ENCODE results near the gene ELMO3.

The ELMO3 gene

DNA sequence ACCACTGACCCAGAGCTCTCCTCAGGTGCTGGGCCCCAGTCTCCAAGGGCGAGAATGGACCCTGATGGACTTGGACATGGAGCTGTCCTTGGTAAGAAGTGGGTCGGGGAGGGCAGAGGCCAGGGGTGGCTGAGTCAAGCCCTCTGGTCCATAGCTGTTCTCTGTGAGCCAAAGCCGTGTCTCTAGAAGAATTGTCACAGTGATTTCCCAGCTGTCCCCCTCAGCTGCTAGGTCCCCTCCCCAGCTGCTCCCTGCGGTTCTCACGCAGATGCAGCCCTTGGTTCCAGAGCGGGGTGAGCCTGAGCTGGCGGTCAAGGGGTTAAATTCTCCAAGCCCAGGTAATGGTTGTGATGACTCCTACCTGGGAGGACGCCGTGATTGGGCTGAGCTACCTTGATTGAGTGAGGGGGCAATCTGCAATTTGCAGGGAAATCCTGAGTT is 29.9 kb upstream of the ELMO3 start:
- Mint-ChIP-seq H3K4me3 (peak overlapping the region; percentile 26), H3K4me1 (ENCODE audit: low read depth) (peaks cover 42% of the 10 kb centered on the region), H3K36me3 (ENCODE audit: low read depth) (peaks cover 21% of the 10 kb centered on the region), H3K27ac (no peak overlapping the region), H3K9me3 (no peaks in the 10 kb centered on the region), H3K27me3 (ENCODE audit: low read depth) (peaks cover 36% of the 10 kb centered on the region)
- DNase-seq (ENCODE audit: low spot score) = no peak

DNA sequence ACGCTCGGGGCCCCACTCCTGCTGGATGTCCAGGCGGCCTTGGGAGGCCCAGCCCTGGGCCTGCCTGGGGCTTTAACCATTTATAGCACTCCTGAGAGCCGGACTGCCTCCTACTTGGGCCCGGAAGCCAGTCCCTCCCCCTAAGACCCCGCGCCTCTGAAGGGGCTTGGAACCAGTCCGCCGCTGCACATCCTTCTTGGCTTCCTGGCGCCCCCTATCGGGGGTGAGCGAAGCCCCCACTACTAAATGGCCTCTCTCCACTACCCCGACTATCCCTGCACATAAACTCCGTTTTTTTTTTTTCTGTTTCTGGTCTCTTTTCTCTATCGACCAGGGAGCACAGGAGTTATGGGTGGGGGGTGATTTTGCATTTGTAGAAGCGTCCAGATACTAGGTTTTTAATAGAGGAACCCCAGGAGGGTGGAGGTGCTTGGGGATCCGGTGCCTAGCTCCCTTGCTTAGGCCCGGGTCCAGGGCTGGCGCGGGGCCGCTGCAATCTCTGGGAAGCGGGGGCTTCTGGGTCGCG is 29.2 kb upstream of the ELMO3 start:
- H3K4me3 Mint-ChIP-seq = peak overlapping the region; percentile 79
- H3K27ac Mint-ChIP-seq = peak overlapping the region; percentile 81
- DNase-seq (ENCODE audit: low spot score) = no peak
- peaks cover 33% of the 10 kb centered on the region for H3K27me3 Mint-ChIP-seq (ENCODE audit: low read depth)
- peaks cover 19% of the 10 kb centered on the region for H3K36me3 Mint-ChIP-seq (ENCODE audit: low read depth)
- no peaks in the 10 kb centered on the region for H3K9me3 Mint-ChIP-seq
- peaks cover 42% of the 10 kb centered on the region for H3K4me1 Mint-ChIP-seq (ENCODE audit: low read depth)

GRCh38 chr16:67170168-67170948 is 28.6 kb upstream of the ELMO3 start, which contains the start of gene NOL3:
Gene NOL3 (plus strand): TSS chr16:67170538.
- Mint-ChIP-seq H3K36me3 (ENCODE audit: low read depth) (peaks cover 17% of the 10 kb centered on the region), H3K27ac (peak within 1 kb of the TSS; percentile 81), H3K9me3 (no peaks in the 10 kb centered on the region), H3K27me3 (ENCODE audit: low read depth) (peaks cover 27% of the 10 kb centered on the region), H3K4me1 (ENCODE audit: low read depth) (peaks cover 40% of the 10 kb centered on the region), H3K4me3 (peak within 1 kb of the TSS; percentile 81)
- DNase-seq (ENCODE audit: low spot score) = peak; percentile 80

DNA sequence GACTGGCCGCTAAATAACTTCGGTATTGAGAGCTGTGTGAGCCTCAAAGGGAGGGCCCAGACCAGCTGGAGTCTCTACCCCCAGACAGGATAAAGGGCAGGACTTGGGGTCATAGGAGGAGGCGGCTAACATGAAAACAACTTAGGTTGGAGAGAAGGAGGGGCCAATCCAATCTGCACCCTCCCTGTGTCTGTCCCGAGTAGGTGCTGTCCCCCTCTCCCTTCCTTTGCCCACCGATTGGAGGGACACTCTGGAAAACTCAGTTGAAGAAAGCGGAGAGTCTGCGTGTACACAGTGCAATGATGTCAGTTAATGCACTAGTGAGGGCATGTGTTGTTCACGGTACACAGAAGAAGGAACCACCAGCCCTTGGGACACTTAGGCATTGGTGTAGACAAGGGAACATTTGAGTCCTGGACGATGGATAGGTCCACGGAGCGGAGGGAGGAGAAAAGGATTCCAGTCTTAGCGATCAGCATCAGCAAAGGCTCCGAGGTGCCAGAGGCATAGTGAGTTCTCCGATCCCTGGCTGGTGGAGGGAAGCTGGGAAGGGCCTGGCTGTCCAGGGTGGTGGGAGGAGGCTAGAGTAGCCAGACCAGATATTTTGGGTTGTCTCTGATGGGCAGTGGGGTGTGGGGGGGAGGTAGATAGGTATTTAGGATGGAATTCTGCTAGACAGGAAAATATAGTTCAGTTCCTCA is 27.8 kb upstream of the ELMO3 start:
- H3K4me3 Mint-ChIP-seq = peak overlapping the region; percentile 81
- H3K9me3 Mint-ChIP-seq = no peaks in the 10 kb centered on the region
- peak overlapping the region; percentile 24 for H3K27ac Mint-ChIP-seq
- H3K27me3 Mint-ChIP-seq (ENCODE audit: low read depth) = peaks cover 22% of the 10 kb centered on the region
- no peak for DNase-seq (ENCODE audit: low spot score)
- peaks cover 44% of the 10 kb centered on the region for H3K4me1 Mint-ChIP-seq (ENCODE audit: low read depth)
- peaks cover 19% of the 10 kb centered on the region for H3K36me3 Mint-ChIP-seq (ENCODE audit: low read depth)

DNA sequence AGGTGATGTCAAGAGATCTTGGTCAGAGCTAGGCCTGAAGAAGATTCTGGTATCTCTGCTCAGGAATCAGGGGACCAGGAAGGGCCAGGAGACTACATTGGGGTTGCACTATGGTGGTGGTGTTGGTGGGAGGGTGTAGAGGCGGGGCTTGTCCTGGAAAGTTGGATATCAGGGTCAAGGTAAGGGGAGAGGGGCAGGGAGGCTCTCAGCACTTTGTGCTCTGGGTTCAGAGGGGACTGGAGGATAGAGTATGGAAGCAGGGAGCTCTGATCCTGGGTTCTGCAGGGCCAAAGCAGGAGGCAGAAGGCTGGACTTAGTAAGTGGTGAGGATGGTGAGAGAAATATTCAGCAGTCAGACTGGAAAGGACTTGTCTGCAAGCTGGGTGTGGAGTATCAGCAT is 25.6 kb upstream of the ELMO3 start:
- Mint-ChIP-seq H3K27me3 (ENCODE audit: low read depth) (peaks cover 10% of the 10 kb centered on the region), H3K36me3 (ENCODE audit: low read depth) (peaks cover 17% of the 10 kb centered on the region), H3K27ac (peak overlapping the region; percentile 85), H3K4me3 (peak overlapping the region; percentile 88), H3K9me3 (no peaks in the 10 kb centered on the region), H3K4me1 (ENCODE audit: low read depth) (peaks cover 48% of the 10 kb centered on the region)
- no peak for DNase-seq (ENCODE audit: low spot score)

DNA sequence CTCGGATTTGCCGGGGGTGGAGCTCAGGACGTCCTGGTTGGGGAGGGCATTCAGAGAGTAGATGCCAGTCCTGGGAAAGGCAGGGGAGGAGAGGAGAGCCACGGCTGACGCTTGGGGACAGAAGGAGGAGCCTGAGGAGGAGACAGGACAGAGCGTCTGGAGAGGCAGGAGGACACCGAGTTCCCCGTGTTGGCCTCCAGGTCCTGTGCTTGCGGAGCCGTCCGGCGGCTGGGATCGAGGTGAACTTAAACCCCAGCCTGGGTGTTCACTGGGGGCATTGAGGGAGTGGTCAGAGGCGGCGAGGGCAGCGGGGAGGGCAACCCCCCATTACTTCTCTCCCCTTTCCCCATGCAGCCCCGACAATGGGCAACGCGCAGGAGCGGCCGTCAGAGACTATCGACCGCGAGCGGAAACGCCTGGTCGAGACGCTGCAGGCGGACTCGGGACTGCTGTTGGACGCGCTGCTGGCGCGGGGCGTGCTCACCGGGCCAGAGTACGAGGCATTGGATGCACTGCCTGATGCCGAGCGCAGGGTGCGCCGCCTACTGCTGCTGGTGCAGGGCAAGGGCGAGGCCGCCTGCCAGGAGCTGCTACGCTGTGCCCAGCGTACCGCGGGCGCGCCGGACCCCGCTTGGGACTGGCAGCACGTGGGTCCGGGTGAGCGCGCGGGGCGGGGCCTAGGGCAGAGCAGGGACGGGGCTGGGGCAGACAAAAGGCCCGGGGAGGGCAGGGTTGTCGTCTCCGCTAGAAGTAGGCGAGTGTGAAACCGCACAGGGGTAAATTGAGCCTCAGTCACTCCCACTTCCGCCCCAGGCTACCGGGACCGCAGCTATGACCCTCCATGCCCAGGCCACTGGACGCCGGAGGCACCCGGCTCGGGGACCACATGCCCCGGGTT is 24.9 kb upstream of the ELMO3 start:
- no peaks in the 10 kb centered on the region for H3K9me3 Mint-ChIP-seq
- H3K27me3 Mint-ChIP-seq (ENCODE audit: low read depth) = peaks cover 8% of the 10 kb centered on the region
- H3K36me3 Mint-ChIP-seq (ENCODE audit: low read depth) = peaks cover 17% of the 10 kb centered on the region
- DNase-seq (ENCODE audit: low spot score) = peak; percentile 75
- H3K4me3 Mint-ChIP-seq = peak overlapping the region; percentile 88
- peak overlapping the region; percentile 85 for H3K27ac Mint-ChIP-seq
- peaks cover 51% of the 10 kb centered on the region for H3K4me1 Mint-ChIP-seq (ENCODE audit: low read depth)

DNA sequence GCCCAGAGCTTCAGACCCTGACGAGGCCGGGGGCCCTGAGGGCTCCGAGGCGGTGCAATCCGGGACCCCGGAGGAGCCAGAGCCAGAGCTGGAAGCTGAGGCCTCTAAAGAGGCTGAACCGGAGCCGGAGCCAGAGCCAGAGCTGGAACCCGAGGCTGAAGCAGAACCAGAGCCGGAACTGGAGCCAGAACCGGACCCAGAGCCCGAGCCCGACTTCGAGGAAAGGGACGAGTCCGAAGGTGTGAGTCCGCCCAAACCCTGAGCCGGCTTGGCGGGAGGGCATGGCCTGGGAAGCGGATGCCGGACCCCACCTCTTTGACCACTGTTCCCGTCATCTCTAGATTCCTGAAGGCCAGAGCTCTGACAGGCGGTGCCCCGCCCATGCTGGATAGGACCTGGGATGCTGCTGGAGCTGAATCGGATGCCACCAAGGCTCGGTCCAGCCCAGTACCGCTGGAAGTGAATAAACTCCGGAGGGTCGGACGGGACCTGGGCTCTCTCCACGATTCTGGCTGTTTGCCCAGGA is 24.2 kb upstream of the ELMO3 start:
- Mint-ChIP-seq H3K4me1 (ENCODE audit: low read depth) (peaks cover 50% of the 10 kb centered on the region), H3K4me3 (peak overlapping the region; percentile 8), H3K36me3 (ENCODE audit: low read depth) (peaks cover 17% of the 10 kb centered on the region), H3K27me3 (ENCODE audit: low read depth) (peaks cover 8% of the 10 kb centered on the region), H3K27ac (no peak overlapping the region), H3K9me3 (no peaks in the 10 kb centered on the region)
- DNase-seq (ENCODE audit: low spot score) = no peak

- Mint-ChIP-seq H3K36me3 (ENCODE audit: low read depth) (peaks cover 16% of the 10 kb centered on the region), H3K4me3 (peak overlapping the region; percentile 52)
Observed at GRCh38 chr16:67176662-67177061, 22.3 kb upstream of the ELMO3 start.

DNA sequence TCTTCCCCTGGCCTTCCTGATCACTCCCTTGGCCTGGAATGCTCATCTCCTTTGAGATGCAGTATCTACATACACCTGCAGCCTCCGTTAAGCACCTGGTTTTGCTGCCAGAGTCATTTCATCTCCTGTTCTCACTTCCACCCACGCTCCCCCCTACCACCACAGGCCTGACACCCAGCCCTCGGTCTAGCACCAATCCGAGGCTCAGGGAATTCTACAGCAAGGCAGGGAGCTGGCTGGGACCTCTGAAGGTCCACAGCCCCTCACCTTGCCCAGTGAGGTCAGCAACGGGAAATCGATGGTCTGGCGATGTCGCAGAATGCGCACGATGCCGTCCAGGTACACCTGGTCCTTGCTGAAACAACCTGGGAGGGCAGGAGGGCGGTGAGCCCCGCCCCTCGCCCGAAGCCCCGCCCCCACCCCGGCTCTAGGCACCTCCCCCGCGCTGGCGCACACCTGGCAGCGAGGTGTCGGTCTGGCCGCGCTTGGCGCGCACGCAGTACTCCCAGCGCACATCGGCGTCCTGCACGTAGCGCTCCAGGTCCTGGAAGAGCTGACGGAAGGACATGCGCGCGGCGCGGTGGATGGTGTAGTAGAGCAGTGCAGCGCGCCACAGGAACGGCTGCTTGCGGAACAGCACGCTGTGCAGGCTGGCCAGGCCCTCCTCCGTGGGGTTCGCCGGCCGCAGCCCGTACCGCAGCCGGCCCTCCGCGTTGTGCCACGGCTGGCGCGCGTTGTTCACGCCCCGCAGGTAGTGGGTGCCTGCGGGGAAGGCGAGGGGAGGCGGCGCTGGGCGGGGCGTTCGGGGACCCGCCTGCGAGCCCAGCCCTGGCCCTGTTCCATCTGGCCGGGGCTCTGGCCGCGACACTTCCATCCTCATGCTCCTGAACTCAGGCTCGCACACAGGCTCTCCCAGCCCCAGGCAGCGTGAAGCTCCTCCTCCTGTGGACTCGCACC is 20.9 kb upstream of the ELMO3 start:
- peak; percentile 35 for DNase-seq (ENCODE audit: low spot score)
- Mint-ChIP-seq H3K4me1 (ENCODE audit: low read depth) (peaks cover 31% of the 10 kb centered on the region), H3K36me3 (ENCODE audit: low read depth) (peaks cover 16% of the 10 kb centered on the region), H3K27ac (no peak overlapping the region), H3K4me3 (peak overlapping the region; percentile 59), H3K9me3 (no peaks in the 10 kb centered on the region), H3K27me3 (ENCODE audit: low read depth) (peaks cover 5% of the 10 kb centered on the region)

More at GRCh38 chr16:67176662-67177061, 22.3 kb upstream of the ELMO3 start:
- Mint-ChIP-seq H3K27me3 (ENCODE audit: low read depth) (peaks cover 5% of the 10 kb centered on the region), H3K27ac (no peak overlapping the region), H3K4me1 (ENCODE audit: low read depth) (peaks cover 35% of the 10 kb centered on the region), H3K9me3 (no peaks in the 10 kb centered on the region)
- DNase-seq (ENCODE audit: low spot score) = no peak

- H3K9me3 Mint-ChIP-seq = no peaks in the 10 kb centered on the region
- peaks cover 23% of the 10 kb centered on the region for H3K4me1 Mint-ChIP-seq (ENCODE audit: low read depth)
- H3K27me3 Mint-ChIP-seq (ENCODE audit: low read depth) = peaks cover 3% of the 10 kb centered on the region
- H3K4me3 Mint-ChIP-seq = no peak overlapping the region
- H3K27ac Mint-ChIP-seq = no peak overlapping the region
- DNase-seq (ENCODE audit: low spot score) = no peak
- H3K36me3 Mint-ChIP-seq (ENCODE audit: low read depth) = peaks cover 10% of the 10 kb centered on the region
Observed at GRCh38 chr16:67179421-67180080, 19.4 kb upstream of the ELMO3 start.

GRCh38 chr16:67180166-67180565 is 18.8 kb upstream of the ELMO3 start:
- Mint-ChIP-seq H3K27ac (no peak overlapping the region), H3K27me3 (ENCODE audit: low read depth) (peaks cover 5% of the 10 kb centered on the region), H3K9me3 (no peaks in the 10 kb centered on the region), H3K36me3 (ENCODE audit: low read depth) (peaks cover 10% of the 10 kb centered on the region), H3K4me3 (no peak overlapping the region), H3K4me1 (ENCODE audit: low read depth) (peaks cover 25% of the 10 kb centered on the region)
- no peak for DNase-seq (ENCODE audit: low spot score)

GRCh38 chr16:67181346-67181745 is 17.6 kb upstream of the ELMO3 start:
- Mint-ChIP-seq H3K4me3 (no peak overlapping the region), H3K4me1 (ENCODE audit: low read depth) (peaks cover 26% of the 10 kb centered on the region), H3K9me3 (no peaks in the 10 kb centered on the region)

More at GRCh38 chr16:67181346-67181745, 17.6 kb upstream of the ELMO3 start:
- Mint-ChIP-seq H3K27ac (no peak overlapping the region), H3K36me3 (ENCODE audit: low read depth) (peaks cover 5% of the 10 kb centered on the region), H3K27me3 (ENCODE audit: low read depth) (peaks cover 11% of the 10 kb centered on the region)
- DNase-seq (ENCODE audit: low spot score) = no peak

Data from T-helper 2 cell treated with Interferon-gamma antibody and Interleukin-4, amounts not matched to agents 5 μg/mL and 100 μg/mL, for 36 hours (primary cell).